Effector CD8-positive, alpha-beta T cell (primary cell): ENCODE data around the gene NFIA.
"Not testable (repeated sequence)": the region's sequence is repeated elsewhere in the genome, so short reads cannot be mapped to it uniquely, and the experiment has no call there.

ENCODE experiments used
- DNase-seq: peaks from one replicate; lab custom pipeline; 2025; lab: John Stamatoyannopoulos, UW

Gene NFIA

DNA sequence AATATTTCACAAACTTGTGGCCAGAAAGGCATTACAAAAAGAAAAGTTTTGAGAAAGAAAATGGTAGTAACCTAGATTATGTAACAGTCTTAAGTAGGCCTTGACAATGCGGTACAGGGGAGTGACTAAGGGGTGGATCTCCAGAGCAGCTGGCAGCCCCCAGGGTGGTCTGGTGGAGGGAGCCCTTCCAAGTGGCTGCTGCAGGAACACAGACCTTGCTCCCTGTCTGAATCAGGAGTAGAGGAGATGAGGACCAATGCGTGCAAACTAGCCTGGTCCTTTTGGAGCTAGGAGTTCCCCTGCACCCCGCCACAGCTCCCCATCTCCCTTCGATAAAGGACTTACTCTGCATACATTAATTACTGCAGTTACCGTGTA is 189.0 kb downstream of the NFIA start:
- DNase-seq: no peak

DNA sequence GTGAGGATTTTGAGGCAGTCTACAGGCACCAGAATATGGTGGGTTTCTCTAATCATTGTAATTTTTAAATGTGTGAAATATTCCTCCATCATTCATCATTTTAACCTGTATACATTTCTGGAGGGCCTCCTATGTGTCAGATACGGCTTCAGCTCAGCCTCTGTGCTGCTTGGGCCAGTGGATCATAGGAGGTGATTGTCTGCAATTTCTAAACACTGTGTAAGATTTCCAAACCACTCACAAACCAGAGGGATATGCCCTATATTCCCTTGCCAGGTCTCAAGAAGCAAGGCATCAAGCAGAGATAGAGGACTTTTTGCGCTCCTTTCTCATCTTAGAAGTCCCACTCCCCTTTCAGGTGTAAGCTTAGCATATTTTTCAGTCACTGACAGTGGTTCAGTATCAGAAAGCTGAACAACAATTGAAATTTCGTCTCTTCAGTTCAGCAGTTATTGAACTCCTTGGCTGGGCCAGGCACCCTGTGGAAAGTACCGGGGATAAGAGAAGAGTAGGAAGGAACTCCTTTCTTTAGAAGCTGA is 190.9 kb downstream of the NFIA start:
- no peak for DNase-seq

DNA sequence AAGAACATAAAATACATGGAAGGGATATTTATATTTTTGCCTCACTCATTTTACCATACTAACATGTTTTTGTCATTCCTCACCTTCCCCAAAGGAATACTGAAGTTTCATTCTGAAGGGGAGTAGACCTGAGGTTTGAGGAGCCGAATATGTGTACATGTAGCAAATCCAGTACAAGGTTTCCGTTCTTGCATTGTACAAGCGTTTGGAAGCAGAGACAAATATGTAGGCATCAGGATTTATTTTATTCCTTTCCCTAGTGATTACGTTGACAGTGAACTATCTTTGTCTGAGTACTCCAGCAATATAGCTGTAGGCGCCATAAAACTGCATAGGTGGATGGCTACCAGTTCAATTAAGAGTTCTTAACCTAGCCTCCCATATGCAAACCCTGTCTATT is 191.5 kb downstream of the NFIA start:
- no peak for DNase-seq

DNA sequence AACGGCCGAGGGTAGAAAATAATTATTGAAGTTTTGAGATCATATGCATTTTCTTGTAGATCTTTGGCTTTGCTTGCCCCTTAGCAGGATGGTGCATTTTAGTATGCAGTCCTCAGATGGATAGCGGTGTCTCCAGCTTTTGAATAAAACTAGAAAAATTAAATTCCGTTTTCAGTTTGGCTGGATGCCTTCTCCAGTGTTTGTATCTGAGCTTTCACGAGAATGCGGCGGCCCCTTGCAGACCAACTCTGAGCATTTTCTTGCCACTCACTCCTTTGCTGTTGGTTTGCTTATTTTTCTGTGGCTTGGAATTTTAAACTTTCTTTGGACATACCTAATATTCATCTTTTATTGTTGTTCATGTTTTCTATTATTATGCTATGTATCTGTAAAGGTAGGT is 192.6 kb downstream of the NFIA start:
- no peak for DNase-seq

DNA sequence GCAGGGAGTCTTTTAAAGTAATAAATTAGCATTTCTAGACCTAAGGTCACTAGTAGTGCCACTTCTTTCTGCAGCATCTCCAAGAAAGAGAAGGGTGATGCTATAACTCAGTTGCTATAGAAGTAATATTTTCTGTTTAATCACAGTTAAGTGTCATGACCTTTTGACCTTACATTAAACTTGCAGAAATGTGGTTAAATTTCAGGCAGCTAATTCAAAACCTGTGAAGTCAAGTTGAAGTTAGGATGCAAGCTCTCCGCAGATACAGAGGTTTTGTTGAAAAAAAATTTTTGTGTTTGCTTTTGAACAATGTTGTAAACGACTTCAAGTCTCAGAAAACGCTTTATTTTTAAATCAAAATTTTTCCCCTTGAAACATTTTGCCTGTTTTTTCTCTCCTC is 193.9 kb downstream of the NFIA start:
- no peak for DNase-seq

DNA sequence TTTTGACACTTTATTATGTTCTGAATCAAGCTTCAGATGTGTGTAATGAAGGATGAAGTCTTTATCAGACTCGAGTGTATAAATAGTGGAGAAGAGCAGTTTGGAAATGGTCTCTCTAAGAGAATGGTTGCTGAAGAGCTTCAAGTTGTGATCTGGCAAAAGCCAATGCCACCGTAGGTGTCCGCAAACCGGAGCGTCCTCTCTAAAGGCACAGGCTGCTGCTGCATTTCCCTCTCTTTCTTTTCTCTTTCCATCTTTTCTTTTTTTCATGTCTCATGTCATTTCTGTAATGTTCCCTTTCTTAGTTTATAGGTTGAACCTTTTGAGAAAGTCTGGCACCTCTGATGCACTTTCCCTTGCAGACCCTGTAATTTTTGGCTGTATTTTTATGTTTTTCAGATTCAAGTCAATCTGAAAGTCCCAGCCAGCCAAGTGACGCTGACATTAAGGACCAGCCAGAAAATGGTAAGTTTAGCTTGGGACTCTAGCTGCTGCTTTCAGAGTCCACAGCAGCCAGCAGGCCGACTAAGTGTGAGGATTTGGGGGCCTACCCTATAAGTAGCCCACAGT is 194.8 kb downstream of the NFIA start:
- no peak for DNase-seq

DNA sequence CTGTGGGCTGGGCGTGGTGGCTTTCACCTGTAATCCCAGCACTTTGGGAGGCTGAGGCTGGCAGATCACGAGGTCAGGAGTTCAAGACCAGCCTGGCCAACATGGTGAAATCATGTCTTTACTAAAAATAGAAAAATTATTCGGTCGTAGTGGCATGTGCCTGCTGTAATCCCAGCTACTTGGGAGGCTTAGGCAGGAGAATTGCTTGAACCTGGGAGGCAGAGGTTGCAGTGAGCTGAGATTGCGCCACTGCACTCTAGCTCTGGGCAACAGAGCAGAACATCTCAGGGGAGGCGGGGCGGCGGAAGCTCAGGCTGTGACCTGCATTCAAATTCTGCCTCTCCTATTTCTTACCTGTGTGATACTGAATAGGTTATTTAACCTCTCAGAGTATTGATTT is 196.1 kb downstream of the NFIA start:
- not testable (repeated sequence) for DNase-seq

DNA sequence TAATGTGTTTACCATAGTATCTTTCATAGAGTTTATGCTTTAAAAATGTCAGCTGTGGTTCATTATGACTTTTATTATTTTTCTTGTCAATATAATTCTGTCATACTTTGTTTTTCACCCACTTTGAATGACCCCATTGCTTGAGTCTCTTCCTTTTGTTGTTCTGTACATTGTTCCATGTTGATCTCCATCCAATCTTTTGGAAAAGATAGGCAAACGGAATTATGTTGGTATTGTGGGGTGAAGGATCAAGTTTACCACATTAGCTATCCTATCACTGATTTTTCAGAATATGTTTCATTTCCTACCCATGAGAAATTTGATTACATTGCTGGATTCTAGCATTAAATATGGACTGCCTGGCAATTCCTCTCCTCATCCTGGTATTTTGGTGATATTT is 196.6 kb downstream of the NFIA start:
- no peak for DNase-seq

DNA sequence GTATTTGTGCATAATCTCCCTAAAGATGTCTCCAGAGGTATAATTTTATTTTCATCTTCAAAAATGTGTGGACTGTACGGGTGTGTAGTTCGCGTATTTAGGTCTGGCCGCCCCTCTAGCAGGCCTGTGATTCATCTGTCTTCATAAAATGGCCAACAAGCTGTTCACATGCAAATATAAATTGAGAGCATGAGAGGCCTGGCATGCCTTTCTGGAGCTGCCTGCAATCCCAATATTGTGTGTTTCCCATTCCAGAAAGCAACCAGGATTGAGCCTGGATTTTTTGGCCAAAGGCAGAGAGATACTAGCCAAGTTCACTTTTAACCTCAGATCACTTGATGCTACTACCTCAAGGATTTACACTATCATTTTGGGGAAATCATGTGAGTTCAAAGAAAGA is 197.2 kb downstream of the NFIA start:
- no peak for DNase-seq

DNA sequence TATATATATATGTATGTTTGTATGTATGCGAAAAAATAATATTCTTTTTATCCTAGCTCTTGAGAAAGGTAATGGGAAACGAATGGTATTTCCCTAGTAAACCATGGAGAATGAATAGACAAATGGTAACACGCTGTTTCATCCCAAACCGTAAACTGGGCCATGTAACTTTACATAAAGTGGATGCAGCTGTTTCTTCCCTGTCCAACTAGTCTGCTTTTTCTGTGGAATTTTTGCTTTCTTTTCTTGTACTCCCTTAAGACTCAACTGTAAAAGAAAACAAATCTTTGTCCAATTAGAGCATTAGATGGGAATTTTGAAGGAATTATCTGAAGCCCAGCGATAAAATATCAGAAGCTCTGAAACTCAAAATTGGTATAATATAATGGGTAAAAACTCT is 198.1 kb downstream of the NFIA start:
- no peak for DNase-seq

DNA sequence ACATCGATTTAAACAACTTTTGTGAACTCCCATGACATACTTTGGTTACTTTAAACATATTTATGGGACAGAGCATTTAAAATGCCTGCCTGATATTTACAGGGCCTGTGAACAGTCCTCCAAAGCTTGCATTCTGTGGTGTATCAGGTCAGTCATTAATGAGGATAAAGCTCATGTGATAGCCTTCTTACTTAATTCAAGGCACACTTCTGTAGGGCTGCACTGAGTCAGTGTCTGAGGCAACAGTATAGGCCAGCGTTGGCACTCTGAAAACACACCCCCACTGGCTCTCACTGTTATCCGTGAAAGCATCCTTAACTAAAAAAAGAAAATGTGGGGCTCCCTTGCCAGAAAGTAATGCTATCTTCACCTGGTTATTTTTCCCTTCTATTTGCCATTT is 200.0 kb downstream of the NFIA start:
- no peak for DNase-seq

DNA sequence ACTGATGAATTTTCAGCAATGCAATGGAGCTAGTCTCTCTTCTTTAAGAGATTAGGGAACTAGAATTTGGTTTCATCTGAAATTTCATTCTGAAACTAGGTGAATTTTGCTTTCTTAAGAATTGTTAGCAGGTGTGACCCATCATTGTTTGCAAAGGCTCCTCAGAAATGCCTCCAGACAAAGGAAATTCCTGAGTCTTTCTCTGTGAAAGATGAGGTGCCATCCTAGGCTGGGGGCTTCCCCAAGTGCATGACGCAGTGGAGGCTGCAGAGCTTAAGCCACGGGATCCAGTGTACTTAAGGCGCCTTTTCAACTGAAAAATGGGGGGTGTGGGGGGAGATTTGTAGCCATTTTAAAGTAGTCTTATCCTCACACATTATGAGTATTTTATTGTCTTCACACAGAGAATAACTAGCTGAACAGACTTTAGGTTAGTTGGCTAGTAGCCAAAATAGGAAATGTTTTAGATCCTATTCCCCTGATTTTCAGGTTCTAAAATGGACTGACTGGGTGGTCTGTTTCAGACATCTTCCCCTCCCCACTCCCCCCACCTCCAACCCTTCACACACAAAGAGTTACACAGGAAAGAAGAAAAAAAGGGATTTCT is 202.0 kb downstream of the NFIA start:
- DNase-seq: no peak

DNA sequence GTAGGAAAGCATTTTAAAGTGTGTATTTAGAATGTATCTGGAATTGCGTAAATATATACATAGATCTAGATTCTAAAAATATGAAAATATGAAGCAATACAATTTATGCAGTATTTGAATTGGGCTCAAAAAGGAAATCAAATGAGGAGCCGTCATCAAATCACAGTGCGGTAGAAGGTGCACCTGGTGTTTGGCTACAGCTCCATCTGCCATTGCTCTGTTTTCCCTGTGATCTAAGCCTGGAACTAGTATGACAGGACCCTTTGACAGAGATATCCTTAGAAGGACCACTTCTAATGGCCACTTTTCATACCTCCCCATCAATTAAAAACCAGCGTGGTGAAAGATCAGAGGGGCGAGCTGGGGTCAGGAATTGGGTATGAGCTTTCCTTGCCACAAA is 202.6 kb downstream of the NFIA start:
- DNase-seq: no peak

DNA sequence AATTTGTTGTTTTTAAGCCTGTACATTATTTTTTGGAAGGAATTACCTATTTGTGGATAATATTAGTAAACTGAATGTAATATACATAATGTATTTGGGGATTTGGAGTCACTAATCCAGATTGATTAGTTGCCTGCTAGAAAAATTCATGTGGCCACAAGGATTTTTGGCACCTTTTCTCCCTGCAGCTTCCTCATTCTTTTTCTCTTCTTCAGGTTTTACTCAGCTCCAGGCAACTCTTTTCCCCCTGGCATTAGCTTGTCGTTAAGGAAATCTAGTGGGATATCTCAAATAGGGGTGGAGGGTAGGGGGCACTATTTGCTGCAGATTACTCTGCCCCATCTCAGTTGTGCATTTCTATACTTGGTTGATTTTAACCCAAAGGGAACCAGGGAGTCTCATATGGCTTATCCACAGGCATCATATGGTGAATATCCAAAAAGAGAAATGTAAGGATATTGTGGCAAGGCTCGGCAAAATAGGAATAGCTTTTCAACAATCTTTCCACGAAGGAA is 203.1 kb downstream of the NFIA start:
- no peak for DNase-seq

DNA sequence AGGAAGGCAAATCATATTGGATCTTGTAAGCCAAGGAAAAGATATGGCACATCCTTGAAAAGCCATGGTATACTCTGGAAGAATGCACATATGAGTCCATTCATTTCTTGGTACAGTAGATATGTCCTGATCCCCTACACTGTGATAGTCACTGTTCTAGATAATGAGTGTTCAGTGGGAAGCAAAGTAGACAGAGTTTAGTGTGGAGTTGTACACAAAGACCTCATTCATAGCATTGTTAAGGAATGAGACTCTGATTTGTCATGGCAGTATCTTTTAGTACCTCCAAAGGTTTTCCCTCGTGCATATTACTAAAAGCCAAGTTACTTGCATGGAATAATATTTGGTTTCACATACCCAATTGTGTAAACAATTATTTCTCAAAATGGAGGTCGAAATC is 204.7 kb downstream of the NFIA start:
- DNase-seq: no peak

DNA sequence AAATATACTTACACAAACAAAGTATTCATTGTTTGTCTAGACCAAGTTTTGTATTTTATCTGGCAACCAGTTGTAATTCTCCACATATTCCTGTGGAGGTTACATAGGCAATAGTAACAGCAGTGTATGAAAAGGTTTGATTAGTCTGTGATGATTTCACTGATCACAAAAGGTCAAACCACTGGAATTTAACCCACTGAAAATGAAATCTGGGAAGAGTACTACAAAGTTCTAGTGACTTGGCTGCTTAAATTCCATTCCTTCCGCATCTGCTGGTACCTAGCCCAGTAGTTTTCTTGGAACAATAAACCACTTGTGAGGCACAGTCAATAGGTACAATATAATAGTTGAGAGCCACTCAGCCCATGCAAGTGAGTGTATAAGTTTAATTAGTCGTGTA is 205.4 kb downstream of the NFIA start:
- DNase-seq: no peak

DNA sequence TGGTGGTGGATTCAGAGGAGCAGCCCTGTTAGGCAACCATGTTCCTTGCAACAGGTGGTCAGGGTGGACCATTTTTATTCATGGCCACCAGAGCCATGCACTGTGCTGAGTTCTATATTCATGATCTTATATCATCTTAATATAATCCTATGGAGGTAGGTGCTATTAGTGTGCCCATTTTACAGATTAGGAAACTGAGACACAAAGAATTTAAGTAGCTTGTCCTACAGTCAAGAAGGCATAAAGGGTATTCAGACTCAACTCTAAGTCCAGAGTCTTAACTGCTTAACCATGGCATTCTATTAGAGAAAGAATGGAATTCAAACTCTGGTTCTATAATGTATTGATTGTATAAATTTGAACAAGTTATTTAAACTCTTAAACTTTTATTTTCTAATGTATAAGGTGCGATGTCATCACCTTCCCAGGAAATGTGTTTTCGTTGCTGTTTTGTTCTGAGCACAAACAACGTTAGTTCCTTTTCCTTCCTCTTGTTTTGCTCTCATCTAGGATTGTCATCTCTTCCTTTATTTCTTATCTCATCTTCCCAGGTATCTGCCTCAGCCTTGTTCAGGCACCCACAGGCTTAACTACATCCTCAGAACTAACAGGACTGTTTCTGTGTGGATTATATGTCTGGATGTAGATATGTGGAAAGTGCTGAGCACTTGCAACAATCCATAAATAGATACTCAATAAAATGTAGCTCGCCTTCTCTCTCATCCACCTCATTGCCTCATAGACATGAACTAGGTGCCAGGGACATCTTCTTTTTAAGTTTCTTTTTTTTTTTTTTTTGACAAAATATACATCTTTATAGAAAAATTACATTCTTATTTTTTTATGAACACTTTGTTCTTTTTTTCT is 207.1 kb downstream of the NFIA start:
- no peak for DNase-seq

DNA sequence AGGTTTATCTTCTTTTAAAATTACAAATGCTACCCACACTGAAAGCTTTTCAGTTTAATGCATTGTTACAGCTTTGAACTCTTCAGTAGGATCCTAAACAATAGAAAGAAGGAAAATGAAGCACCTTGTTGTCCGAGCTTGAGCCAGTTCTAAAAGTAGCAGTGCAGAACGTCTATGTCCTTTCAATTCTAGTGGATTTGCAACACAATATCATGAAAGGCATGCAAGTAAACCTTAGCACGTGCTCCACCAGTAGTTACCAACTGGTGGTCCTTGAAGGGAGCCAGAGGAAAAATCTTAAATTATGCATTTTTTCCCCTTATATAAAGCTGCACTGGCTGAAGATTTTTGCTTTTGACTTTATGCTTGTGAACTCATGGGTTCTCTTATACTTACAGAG is 208.2 kb downstream of the NFIA start:
- DNase-seq: no peak

DNA sequence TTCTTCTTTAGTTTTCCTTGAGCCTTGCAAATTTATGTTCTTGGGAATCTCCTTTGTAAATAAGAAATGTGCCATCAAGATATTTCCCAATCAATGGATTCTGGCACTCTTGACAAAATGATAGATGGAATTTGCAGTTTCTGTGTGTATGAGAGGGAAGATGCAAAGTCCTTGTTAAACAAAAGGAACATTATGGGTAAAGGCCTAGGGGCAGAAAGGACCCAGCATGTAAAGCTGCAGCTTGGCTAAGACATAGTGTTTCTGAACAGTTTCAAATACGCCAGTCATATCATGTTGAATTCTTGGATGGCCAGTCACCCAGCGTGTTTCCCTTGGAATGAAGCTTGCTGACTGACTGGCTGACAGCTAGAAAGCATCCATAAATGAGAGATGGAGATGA is 210.8 kb downstream of the NFIA start:
- DNase-seq: no peak

DNA sequence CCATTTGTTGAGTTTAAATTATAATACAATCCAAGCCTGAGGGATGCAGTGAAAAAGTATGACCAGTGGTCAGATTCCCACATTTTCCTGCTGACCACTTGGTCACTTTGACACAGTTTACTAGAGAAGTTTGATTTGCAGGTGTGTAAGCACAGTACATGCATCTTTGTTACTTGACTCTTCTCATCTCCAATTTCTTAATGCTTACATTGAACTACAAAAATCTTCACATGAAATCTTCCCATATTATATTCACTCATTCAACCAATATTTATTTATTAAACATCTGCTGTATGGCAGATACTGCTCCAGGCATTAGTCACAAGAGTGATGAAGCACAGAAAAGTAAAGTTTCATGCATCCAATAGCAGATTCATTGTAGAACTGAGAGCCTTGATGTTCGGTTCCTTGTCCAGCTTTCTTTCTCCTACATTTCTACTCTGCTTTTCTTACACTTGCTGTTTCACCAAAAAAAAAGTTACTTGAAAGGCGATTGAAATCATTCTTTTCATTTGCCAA is 211.7 kb downstream of the NFIA start:
- DNase-seq: no peak

DNA sequence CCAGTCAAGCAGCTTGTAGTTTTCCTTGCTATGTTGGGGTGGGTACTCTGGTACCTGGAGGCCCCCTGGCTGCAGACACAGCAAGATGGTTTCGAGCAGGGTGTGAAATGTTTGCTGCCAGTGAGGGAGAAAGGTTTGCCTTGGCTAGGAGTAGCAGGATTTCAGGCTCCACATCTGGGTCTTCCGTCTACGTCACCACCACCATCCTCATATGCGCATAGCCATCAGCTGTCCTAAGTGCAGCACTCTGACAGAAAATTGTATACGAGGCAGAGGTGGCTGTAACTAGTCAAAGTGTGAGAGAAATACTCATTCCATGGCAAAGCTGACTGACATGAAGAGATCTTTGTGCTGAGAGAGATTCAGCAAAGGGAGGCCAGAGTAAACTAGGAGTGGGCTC is 212.6 kb downstream of the NFIA start:
- no peak for DNase-seq

DNA sequence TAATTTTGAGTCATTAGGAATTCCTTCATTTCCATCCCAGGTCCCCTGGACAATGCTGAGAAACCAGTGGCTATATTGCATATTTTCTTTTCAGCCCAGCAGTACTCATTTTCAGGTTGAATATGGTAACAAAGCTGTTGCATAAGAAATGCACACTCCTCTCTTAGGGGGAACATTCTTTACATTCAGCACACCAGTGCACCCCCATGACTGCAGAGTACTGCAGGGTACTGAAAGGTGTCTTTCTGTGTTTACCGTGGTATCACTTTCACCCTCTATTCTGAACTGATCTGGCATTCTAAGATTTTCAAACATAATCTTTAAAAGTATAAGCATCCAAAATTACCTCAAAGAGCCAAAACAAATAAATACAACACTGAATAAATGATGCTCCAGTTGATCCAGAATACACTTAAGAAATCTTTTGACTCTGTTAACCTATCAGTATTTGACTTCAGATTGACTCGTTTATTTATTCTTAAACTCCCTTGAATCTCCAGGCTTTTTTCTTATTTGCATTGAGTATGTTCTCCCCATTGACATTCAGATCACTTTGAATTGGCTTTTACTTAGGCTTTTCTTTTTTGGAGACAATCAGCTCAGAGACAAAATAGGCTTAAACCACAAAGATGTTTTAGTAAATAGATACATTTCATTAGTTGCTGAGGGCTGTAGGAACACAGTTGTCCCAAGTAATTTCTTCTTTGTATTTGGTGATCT is 213.6 kb downstream of the NFIA start:
- no peak for DNase-seq
